Activated T-cell treated with anti-CD3 and anti-CD28 coated beads for 1 hour (primary cell): ENCODE data around the gene RTN4RL1.
A peak's percentile ranks its signal among the peaks of the same experiment; 100 is the strongest.

ENCODE experiments used
- DNase-seq: peaks from one replicate; pipeline ENCODE4 v3.0.0-alpha.2; 2020; ENCODE audit warnings: low read depth

RTN4RL1 gene

GRCh38 chr17:2059547-2060384 lies 34.6 kb upstream of the RTN4RL1 start:
- DNase-seq, result no peak

GRCh38 chr17:2058586-2059546 lies 33.7 kb upstream of the RTN4RL1 start:
- no peak for DNase-seq

GRCh38 chr17:2057760-2058585 lies 32.8 kb upstream of the RTN4RL1 start:
- no peak for DNase-seq

- DNase-seq, result no peak
These were observed 32.1 kb upstream of the RTN4RL1 start for GRCh38 chr17:2057175-2057759.

- DNase-seq, result no peak
These were observed 31.4 kb upstream of the RTN4RL1 start for GRCh38 chr17:2056206-2057174.

- DNase-seq, result no peak
These were observed 30.4 kb upstream of the RTN4RL1 start for GRCh38 chr17:2055292-2056205.

GRCh38 chr17:2054512-2055291 lies 29.6 kb upstream of the RTN4RL1 start, which contains the start of gene HIC1:
Gene HIC1, plus strand, starts transcription at chr17:2055103. Its CDS starts 1,588 bp downstream, at chr17:2056691.
- peak; percentile 64 for DNase-seq

GRCh38 chr17:2054262-2054511 lies 29.1 kb upstream of the RTN4RL1 start:
- DNase-seq, result no peak

- peak; percentile 65 for DNase-seq
These were observed 28.5 kb upstream of the RTN4RL1 start for GRCh38 chr17:2053380-2054261.

GRCh38 chr17:2051933-2052559 lies 26.9 kb upstream of the RTN4RL1 start:
- no peak for DNase-seq

- DNase-seq, result no peak
These were observed 26.2 kb upstream of the RTN4RL1 start for GRCh38 chr17:2051061-2051932.

GRCh38 chr17:2050300-2051060 lies 25.3 kb upstream of the RTN4RL1 start:
- peak; percentile 59 for DNase-seq

- DNase-seq, result peak; percentile 87
These were observed 24.5 kb upstream of the RTN4RL1 start for GRCh38 chr17:2049333-2050299.

GRCh38 chr17:2048805-2049204 lies 23.7 kb upstream of the RTN4RL1 start:
- no peak for DNase-seq
